ENCODE data around the gene MAP3K7.

The MAP3K7 gene

GRCh38 chr6:90559931-90560330, 26.9 kb downstream of the MAP3K7 start:
- no peak for DNase-seq
- TF ChIP-seq GATA1 (IDR thresholded peaks at IDR 0.05; ENCODE audit: low read depth, low read length) (no peak), POLR2A (IDR thresholded peaks at IDR 0.05; ENCODE audit: low read length) (no peak)

DNA sequence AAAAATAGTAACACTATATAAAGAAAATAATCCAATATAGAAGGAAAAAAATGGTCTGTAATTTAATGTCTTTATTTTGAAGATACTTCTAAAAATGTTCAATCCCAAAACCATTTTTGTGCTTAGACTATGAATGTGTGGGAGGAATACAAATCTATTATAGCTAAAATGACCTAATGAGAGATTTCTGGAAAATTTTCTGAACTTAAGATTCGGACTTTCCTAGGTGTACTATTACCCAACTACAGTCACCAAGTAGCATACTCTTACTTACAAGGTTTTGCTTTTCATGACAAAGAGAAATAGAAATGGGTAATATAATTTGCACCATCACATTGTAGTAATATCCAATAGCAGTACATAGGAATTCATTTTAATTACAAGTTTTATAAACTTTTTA, 29.9 kb downstream of the MAP3K7 start:
- TF ChIP-seq POLR2A (IDR thresholded peaks at IDR 0.05; ENCODE audit: low read length) (no peak), GATA1 (IDR thresholded peaks at IDR 0.05; ENCODE audit: low read depth, low read length) (no peak)
- DNase-seq: no peak

- DNase-seq: no peak
- TF ChIP-seq GATA1 (IDR thresholded peaks at IDR 0.05; ENCODE audit: low read depth, low read length): no peak
- TF ChIP-seq POLR2A (IDR thresholded peaks at IDR 0.05; ENCODE audit: low read length): no peak
These were observed 38.9 kb downstream of the MAP3K7 start for GRCh38 chr6:90547991-90548390.

DNA sequence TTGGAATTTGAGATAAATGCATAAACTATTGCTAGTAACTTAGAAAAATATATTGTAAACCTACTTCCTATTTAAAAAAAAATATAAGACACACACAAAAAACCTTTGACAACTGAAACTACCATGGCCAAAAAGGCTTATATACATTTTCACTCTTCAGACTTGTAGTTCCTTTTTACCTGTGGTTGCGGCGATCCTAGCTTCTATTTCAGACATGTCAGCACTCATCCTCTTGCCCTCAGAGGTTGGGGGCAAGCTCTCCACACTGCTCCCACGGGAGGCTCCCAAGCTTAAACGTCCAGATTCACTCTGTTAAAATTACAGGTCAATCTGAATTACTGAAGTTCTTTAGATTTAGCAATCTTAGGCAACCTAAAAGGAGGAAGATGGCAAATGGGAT, 39.8 kb downstream of the MAP3K7 start:
- no peak for DNase-seq
- TF ChIP-seq POLR2A (IDR thresholded peaks at IDR 0.05; ENCODE audit: low read length) (no peak), GATA1 (IDR thresholded peaks at IDR 0.05; ENCODE audit: low read depth, low read length) (no peak)

DNA sequence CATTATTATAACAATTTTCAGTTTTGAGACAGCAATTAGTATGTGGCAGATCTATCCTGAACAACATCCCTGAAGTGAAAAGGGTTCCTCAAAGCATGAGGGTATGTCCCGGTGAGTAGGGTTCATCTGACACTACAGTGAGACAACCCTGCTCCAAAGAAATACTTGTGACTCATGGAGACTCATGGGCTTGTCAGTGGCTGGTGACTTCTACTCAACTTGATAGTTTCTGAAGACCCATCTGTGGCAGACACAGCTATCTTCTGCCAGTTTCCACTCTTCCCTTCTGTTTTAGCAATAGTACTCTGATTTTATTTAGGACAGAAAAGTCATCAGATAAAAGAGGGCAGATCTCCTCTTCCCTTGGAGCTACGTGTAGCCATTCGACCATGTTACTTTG, 41.4 kb downstream of the MAP3K7 start:
- no peak for TF ChIP-seq GATA1 (IDR thresholded peaks at IDR 0.05; ENCODE audit: low read depth, low read length)
- TF ChIP-seq POLR2A (IDR thresholded peaks at IDR 0.05; ENCODE audit: low read length): no peak
- DNase-seq: peak in 1 of 2 experiments; percentile 23

DNA sequence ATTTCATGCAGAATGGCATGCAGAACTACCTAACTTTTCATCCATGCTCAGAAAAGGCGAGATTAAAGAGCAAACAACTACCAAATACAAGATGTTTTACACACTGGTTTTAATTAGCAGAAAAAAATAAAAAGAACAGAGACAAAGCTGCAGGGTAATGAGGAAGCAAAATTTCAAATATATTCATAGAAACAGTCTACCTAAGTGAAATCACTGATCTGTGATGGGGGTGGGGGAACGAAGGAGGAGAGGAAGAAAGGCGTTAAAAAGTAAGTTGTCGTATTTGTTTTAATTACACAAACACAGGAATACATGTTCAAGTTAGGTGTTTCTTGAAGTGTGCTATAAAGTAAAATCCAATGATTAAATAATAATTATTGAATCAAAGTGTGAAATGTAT, 42.1 kb downstream of the MAP3K7 start:
- TF ChIP-seq POLR2A (IDR thresholded peaks at IDR 0.05; ENCODE audit: low read length) (no peak), GATA1 (IDR thresholded peaks at IDR 0.05; ENCODE audit: low read depth, low read length) (no peak)
- DNase-seq: no peak

- DNase-seq: no peak
- TF ChIP-seq POLR2A (IDR thresholded peaks at IDR 0.05; ENCODE audit: low read length) (no peak), GATA1 (IDR thresholded peaks at IDR 0.05; ENCODE audit: low read depth, low read length) (no peak)
These were observed 42.8 kb downstream of the MAP3K7 start for GRCh38 chr6:90544081-90544480.

DNA sequence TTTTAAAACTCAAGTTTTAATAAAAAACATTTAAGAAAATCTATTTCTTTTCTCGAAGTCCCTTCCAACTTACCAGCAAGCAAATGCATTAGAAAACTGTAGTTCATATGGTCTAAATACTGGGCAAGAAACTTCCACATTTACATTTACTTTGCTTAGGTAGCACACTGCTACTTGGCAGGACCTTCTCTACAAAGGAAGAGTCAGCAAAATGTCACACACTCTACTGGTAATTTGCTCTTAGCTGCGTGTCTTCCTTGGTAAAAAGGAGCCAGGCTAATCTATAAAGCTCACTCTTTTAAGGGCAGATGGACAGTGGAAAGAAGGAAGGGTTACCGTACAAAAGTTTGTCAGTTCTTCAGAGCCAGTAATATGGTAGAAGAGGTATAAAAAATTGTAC, 45.7 kb downstream of the MAP3K7 start:
- no peak for TF ChIP-seq POLR2A (IDR thresholded peaks at IDR 0.05; ENCODE audit: low read length)
- no peak for TF ChIP-seq GATA1 (IDR thresholded peaks at IDR 0.05; ENCODE audit: low read depth, low read length)
- no peak for DNase-seq

- peak; percentile 2 to 33 for DNase-seq
- TF ChIP-seq GATA1 (IDR thresholded peaks at IDR 0.05; ENCODE audit: low read depth, low read length) (no peak), POLR2A (IDR thresholded peaks at IDR 0.05; ENCODE audit: low read length) (no peak)
These were observed 48.4 kb downstream of the MAP3K7 start for GRCh38 chr6:90538278-90539046.

DNA sequence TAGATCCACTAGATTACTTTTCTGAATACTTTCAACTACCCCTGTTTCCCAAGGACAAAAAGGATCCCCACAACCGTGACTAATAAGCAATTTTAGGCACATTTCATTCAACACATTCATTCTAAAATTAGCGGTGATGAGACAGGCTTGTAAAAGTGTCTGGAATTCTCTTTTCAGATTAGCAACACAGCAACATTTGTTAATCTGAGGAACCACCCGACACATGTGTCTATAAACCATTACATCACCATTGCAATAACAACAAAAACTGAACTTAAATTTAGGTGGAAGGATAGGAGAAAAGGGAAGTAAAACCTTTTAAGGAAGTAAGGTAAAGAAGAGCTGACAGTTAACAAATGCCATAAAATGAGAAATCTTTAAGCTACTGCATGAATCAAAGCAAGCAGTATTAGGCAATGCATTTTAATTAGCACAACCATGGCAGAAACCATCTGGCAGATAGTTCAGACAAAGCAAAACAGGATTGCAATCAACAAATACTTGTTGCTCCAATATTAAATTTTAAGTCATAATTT, 49.1 kb downstream of the MAP3K7 start:
- TF ChIP-seq GATA1 (IDR thresholded peaks at IDR 0.05; ENCODE audit: low read depth, low read length): no peak
- TF ChIP-seq POLR2A (IDR thresholded peaks at IDR 0.05; ENCODE audit: low read length): no peak
- DNase-seq: peak; percentile 31 to 60

GRCh38 chr6:90537027-90537426, 49.8 kb downstream of the MAP3K7 start:
- no peak for DNase-seq
- TF ChIP-seq GATA1 (IDR thresholded peaks at IDR 0.05; ENCODE audit: low read depth, low read length) (no peak), POLR2A (IDR thresholded peaks at IDR 0.05; ENCODE audit: low read length) (no peak)

DNA sequence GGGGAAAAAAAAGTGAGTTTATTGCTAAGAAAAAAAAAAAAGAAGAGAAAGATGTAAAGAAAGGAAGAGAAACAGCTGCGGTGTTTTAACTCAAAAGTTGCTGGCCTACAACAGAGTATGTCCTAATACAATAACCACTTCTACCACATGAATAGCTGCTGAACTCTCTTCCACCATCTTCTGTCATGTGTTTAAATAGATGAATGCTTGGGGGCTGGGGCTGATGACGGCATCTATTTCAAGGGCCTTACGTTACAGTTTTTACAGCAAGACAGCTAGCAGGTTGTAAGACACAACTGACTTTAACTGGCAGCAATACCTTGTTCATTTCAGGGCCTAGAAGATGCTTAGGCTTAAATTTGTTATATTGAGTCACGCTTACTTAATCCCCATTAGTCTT, 50.4 kb downstream of the MAP3K7 start:
- no peak for TF ChIP-seq GATA1 (IDR thresholded peaks at IDR 0.05; ENCODE audit: low read depth, low read length)
- TF ChIP-seq POLR2A (IDR thresholded peaks at IDR 0.05; ENCODE audit: low read length): no peak
- no peak for DNase-seq

DNA sequence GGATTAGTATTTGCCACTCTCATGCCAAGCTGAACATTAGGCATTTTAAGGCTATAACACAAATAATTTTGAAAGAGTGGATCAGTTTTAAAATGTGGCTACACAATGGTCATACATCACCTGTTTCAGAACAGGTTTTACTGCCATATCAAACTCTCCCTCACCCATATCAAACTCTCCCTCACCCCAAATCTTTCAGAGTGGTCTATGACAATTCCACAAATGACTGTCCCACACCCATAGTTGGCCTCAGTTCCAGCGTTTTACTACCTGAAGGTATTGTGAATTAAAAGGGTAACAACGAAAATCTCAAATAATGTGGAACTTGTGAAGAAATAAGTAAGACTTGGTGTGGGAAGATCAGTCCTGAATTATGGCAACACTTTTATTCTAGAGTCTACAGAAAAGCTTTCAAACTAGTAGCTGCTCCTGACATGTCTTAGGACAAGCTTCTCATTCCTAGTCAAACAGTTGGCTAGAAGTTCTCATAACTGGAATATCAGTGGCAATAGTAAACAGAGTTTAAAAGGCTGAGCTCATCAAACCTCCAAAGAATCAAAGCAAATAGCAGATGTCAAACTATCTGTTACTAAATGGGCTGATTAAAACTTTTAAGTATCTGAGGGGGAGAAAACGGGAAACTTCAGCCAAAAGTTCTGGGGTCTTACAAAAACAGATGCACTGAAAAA, 52.4 kb downstream of the MAP3K7 start:
- no peak for TF ChIP-seq GATA1 (IDR thresholded peaks at IDR 0.05; ENCODE audit: low read depth, low read length)
- no peak for TF ChIP-seq POLR2A (IDR thresholded peaks at IDR 0.05; ENCODE audit: low read length)
- DNase-seq: no peak

DNA sequence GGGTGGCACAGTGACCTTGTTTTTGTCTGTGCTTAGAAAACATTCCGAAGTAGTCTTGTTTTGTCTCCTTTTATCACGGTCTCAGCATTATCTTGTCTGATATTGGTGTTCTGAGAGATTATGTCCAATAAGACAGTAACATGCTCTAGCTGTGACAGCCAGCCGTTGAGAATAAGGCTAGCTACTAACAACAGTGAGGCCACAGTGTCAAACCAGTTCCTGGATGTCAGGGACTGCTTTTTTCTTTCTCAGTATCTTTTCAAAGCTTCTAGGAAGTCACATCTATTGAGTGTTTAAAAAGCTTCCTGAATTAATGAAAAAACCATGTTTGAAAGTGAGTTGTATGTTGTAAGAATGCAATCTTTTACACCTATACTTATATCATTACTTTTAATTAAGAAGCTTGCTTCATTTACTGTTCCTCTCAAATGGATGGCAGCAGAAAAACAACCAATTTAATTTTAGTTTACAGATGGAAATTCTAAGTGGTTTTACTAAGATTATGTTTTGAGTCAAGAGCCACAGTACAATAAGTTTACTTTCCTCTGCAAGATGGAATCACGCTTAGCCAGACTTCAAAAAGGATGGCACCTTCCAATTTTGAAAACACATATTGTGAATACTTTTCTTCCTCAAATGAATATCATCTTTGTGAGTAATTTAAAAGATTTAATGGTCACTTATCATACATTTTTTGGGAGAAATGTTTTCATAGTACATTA, 53.1 kb downstream of the MAP3K7 start:
- TF ChIP-seq POLR2A (IDR thresholded peaks at IDR 0.05; ENCODE audit: low read length): no peak
- no peak for TF ChIP-seq GATA1 (IDR thresholded peaks at IDR 0.05; ENCODE audit: low read depth, low read length)
- no peak for DNase-seq
